CD4-positive, alpha-beta T cell (primary cell): ENCODE results near the gene IL18R1. TPM values are rescaled to one million over a fixed set of nuclear protein-coding genes. Genes with fewer than 3 reads are reported as not detected.

Experiments
- ATAC-seq: fragments of 200-7000 bp; cut with Tn5 transposase; one replicate; pipeline ENCODE4 v1.10.0; 2022; ENCODE audit warnings: mild to moderate bottlenecking; ENCODE audit not compliant: poor library complexity
- CTCF ChIA-PET: fragments of 350-600 bp; sonication (Branson Sonifier 250); formaldehyde crosslinking; loops from one replicate; lab custom pipeline; 2021; ENCODE audit warnings: antibody characterized with exemption, inconsistent platforms; lab: Charles Lee
- POLR2A ChIA-PET: fragments of 350-600 bp; sonication (Branson Sonifier 250); formaldehyde crosslinking; loops from one replicate; lab custom pipeline; 2021; ENCODE audit warnings: antibody characterized with exemption, inconsistent platforms; lab: Charles Lee
- DNase-seq, 14 experiments: peaks; one replicate each; pipeline ENCODE4 v3.0.0-alpha.2; 2013 to 2020; ENCODE audit warnings: mixed read lengths in 2 of 14
- H3K27ac ChIP-seq, 2 donors: one replicate each; pipeline versions ENCODE4 v1.5.1 to v1.7.0; 2013; ENCODE audit warnings: low read length in 2 of 2, low read depth in 1 of 2, mild to moderate bottlenecking in 1 of 2
- H3K27me3 ChIP-seq, 2 experiments: 1 replicate in 1 of 2; 2 replicates in 1 of 2; pipeline versions ENCODE4 v1.6.1 to v1.7.0; 2013; ENCODE audit warnings: low read length in 2 of 2, control low read depth in 1 of 2, mild to moderate bottlenecking in 1 of 2, moderate library complexity in 1 of 2; ENCODE audit not compliant: insufficient read depth in 2 of 2, control insufficient read depth in 1 of 2
- H3K36me3 ChIP-seq: one replicate; pipeline ENCODE4 v1.6.1; 2013; ENCODE audit warnings: low read length, control low read depth; ENCODE audit not compliant: insufficient read depth
- H3K4me1 ChIP-seq: one replicate; pipeline ENCODE4 v1.6.1; 2013; ENCODE audit warnings: low read length, control low read depth; ENCODE audit not compliant: insufficient read depth
- H3K4me3 ChIP-seq: one replicate; pipeline ENCODE4 v1.5.1; 2013; ENCODE audit warnings: mild to moderate bottlenecking, low read length, moderate library complexity
- H3K9me3 ChIP-seq, 2 experiments: 1 replicate in 1 of 2; 2 replicates in 1 of 2; pipeline versions ENCODE4 v1.6.1 to v1.7.0; 2013; ENCODE audit warnings: low read length in 2 of 2, mild to moderate bottlenecking in 2 of 2, control low read depth in 1 of 2, moderate library complexity in 1 of 2; ENCODE audit not compliant: control insufficient read depth in 1 of 2, insufficient read depth in 1 of 2
- H3K27ac Mint-ChIP-seq: one replicate; pipeline ENCODE4 v1.8.0; 2020; ENCODE audit warnings: mixed read lengths
- H3K27me3 Mint-ChIP-seq: one replicate; pipeline ENCODE4 v1.8.0; 2021; ENCODE audit warnings: mixed read lengths
- H3K36me3 Mint-ChIP-seq: one replicate; pipeline ENCODE4 v1.8.0; 2021; ENCODE audit warnings: low read depth, mixed read lengths
- H3K4me1 Mint-ChIP-seq: one replicate; pipeline ENCODE4 v1.8.0; 2021; ENCODE audit warnings: low read depth, mixed read lengths
- H3K4me3 Mint-ChIP-seq: one replicate; pipeline ENCODE4 v1.8.0; 2020; ENCODE audit warnings: mild to moderate bottlenecking, mixed read lengths
- H3K9me3 Mint-ChIP-seq: one replicate; pipeline ENCODE4 v1.8.0; 2020; ENCODE audit warnings: mixed read lengths
- intact Hi-C, 2 experiments: fragments of 100-400 bp; cut with DNase I in 1 of 2; cut with micrococcal nuclease in 1 of 2; formaldehyde crosslinking; loops; one replicate each; pipeline versions ENCODE4 v1.15.1 to v1.9.0; 2023 to 2025; cut with DNase I, micrococcal nuclease
- total RNA-seq, 174 experiments: library from RNA in 2 of 174; stranded (reverse) in 2 of 174; gene quantifications; one replicate each; pipeline ENCODE4 v1.2.3 and lab custom pipeline; 2021 to 2026
- TF ChIP-seq, protein P1 (sequence below): fragments of 200-600 bp; IDR thresholded peaks from one replicate; pipeline ENCODE4 v1.8.0; 2022; ENCODE audit warnings: antibody characterized with exemption, mild to moderate bottlenecking

The IL18R1 gene
- total RNA-seq, 2 experiments from 2014 or later, result 7.6 to 9.1 TPM

DNA sequence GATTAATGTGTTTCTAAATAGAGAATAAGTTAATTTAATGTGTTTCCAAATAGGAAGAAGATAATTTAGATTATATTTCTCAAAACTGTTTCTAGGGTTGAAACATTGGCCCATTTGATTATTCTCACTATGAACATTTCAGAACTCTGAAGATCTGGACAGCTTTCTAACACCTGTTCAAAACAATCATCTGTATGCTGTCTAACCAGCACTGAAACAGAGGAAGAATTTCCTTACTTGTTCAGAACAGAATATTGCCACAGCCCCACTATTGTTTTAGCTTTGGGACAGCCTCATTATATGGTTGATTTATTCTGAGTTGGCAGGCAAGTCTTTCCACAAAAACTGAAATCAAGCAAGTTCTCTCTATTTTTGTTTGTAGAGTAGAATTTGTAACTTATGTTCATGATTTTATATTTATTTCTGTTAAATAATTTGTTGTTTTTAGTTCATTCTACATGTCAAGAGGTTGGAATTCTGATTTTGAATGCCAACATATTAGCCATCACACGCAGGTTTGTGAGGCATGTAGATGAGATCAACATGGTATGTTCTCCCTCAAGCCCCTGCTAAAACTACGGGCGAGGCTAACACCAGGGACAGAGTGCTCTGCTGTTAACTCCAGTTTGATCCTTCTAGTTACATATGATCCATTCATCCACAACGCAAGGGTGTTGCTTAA lies 78.5 kb downstream of the IL18R1 start:
- DNase-seq, result no peak
- ChIA-PET CTCF (interaction anchor here (0.9 to 1.1 kb wide), 2 partner anchors 9 to 15 kb away, joined by 3 read pairs; no protein-coding TSS in a partner anchor), POLR2A (no interaction called here)
- Histone ChIP-seq H3K27ac (no peak overlapping the region), H3K9me3 (no peaks in the 10 kb centered on the region), H3K36me3 (no peaks in the 10 kb centered on the region), H3K4me1 (peaks cover 11% of the 10 kb centered on the region), H3K4me3 (no peak overlapping the region), H3K27me3 (no peaks in the 10 kb centered on the region)
- Mint-ChIP-seq H3K27me3 (no peaks in the 10 kb centered on the region), H3K4me3 (no peak overlapping the region), H3K27ac (no peak overlapping the region), H3K36me3 (no peaks in the 10 kb centered on the region), H3K9me3 (no peaks in the 10 kb centered on the region), H3K4me1 (peaks cover 28% of the 10 kb centered on the region)
- intact Hi-C loops, result no loop called here
- ATAC-seq, result no peak
- TF ChIP-seq, protein P1, sequence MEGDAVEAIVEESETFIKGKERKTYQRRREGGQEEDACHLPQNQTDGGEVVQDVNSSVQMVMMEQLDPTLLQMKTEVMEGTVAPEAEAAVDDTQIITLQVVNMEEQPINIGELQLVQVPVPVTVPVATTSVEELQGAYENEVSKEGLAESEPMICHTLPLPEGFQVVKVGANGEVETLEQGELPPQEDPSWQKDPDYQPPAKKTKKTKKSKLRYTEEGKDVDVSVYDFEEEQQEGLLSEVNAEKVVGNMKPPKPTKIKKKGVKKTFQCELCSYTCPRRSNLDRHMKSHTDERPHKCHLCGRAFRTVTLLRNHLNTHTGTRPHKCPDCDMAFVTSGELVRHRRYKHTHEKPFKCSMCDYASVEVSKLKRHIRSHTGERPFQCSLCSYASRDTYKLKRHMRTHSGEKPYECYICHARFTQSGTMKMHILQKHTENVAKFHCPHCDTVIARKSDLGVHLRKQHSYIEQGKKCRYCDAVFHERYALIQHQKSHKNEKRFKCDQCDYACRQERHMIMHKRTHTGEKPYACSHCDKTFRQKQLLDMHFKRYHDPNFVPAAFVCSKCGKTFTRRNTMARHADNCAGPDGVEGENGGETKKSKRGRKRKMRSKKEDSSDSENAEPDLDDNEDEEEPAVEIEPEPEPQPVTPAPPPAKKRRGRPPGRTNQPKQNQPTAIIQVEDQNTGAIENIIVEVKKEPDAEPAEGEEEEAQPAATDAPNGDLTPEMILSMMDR, result no peak

DNA sequence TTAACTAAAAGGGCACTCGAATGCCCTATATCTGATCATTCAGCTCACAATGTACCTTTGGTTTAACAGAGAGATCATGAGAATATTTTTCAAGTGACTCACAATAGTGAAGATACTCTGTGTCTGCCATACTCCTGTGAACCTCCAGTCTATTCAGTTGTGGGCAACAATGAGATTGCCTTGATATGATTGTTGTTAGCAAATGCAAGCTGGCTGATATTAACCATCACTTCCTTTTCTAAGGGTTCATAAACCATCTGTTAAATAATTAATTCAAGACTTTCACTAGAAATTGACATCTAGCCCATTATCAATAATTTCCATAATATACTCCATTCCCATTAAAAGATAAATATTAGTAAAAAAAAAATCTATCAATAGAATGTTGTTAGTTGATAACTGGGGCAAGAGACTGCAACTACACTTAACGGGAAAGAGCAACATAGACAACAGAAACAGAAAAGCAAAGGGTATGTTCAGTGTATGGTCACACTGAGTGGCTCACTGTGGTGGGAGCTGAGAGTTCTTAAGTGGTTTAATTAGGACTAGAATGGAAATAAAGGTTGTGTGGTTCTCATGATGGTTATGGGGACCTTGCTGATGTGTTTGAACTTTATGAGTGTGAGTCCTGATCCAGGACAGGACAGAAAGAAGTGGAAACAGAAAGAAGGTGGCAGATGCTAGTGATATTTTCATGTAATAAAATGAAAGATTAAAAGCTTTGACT lies 79.2 kb downstream of the IL18R1 start:
- intact Hi-C loops, result no loop called here
- Mint-ChIP-seq H3K4me3 (no peak overlapping the region), H3K27ac (no peak overlapping the region), H3K27me3 (no peaks in the 10 kb centered on the region), H3K9me3 (no peaks in the 10 kb centered on the region), H3K36me3 (no peaks in the 10 kb centered on the region), H3K4me1 (peaks cover 24% of the 10 kb centered on the region)
- Histone ChIP-seq H3K27me3 (no peaks in the 10 kb centered on the region), H3K36me3 (no peaks in the 10 kb centered on the region), H3K4me1 (peaks cover 11% of the 10 kb centered on the region), H3K27ac (no peak overlapping the region), H3K9me3 (no peaks in the 10 kb centered on the region), H3K4me3 (no peak overlapping the region)
- CTCF ChIA-PET, result interaction anchor here (0.9 kb wide), 1 partner anchor 8 kb away, joined by 3 read pairs; no protein-coding TSS in a partner anchor
- TF ChIP-seq, protein P1, result no peak
- POLR2A ChIA-PET, result no interaction called here
- no peak for DNase-seq
- no peak for ATAC-seq

DNA sequence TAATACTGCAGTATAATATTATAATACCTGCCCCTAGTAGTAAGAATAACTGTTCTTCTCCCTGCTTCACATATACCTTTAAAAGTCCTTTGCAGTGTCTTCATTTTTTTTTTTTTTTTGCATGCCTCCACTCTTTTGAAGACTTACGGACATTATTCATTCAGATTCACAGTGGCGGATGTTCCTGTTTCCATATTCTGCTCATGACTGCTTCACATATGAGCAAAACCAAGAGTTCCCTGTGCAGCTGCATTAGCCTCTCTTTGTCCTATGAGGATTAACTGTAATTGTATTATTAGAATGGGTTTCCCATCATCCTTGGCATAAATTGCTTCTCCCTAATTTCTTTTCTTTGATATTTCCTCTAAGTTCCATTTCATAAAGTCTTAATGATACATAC lies 80.1 kb downstream of the IL18R1 start:
- no peak for ATAC-seq
- intact Hi-C loops, result no loop called here
- TF ChIP-seq, protein P1, result no peak
- Histone ChIP-seq H3K4me3 (no peak overlapping the region), H3K4me1 (peaks cover 11% of the 10 kb centered on the region), H3K36me3 (no peaks in the 10 kb centered on the region), H3K9me3 (no peaks in the 10 kb centered on the region), H3K27ac (no peak overlapping the region), H3K27me3 (no peaks in the 10 kb centered on the region)
- CTCF ChIA-PET, result no interaction called here
- Mint-ChIP-seq H3K4me1 (peaks cover 17% of the 10 kb centered on the region), H3K9me3 (no peaks in the 10 kb centered on the region), H3K27me3 (no peaks in the 10 kb centered on the region), H3K4me3 (no peak overlapping the region), H3K36me3 (no peaks in the 10 kb centered on the region), H3K27ac (no peak overlapping the region)
- POLR2A ChIA-PET, result no interaction called here
- no peak for DNase-seq
